Left ventricle myocardium inferior (tissue), 1 donor: ENCODE results near the gene CNTN4. TPM values are rescaled to one million over a fixed set of nuclear protein-coding genes. Genes with fewer than 3 reads are reported as not detected.

Source experiments
- DNase-seq: peaks from one replicate; pipeline ENCODE4 v3.0.0-alpha.2; 2020
- H3K27ac ChIP-seq: fragments of 200-600 bp; replicated peaks from 2 replicates; pipeline ENCODE4 v1.8.0; 2021
- H3K27me3 ChIP-seq: fragments of 200-600 bp; 2 replicates; pipeline ENCODE4 v1.8.0; 2021; ENCODE audit warnings: low read depth
- H3K36me3 ChIP-seq: fragments of 200-600 bp; 2 replicates; pipeline ENCODE4 v1.8.0; 2021
- H3K4me1 ChIP-seq: fragments of 200-600 bp; 2 replicates; pipeline ENCODE4 v1.8.0; 2021
- H3K4me3 ChIP-seq: fragments of 200-600 bp; 2 replicates; pipeline ENCODE4 v1.8.0; 2021; ENCODE audit warnings: mild to moderate bottlenecking, moderate library complexity
- H3K9me3 ChIP-seq: fragments of 200-600 bp; replicated peaks from 2 replicates; pipeline ENCODE4 v1.8.0; 2021
- CTCF ChIP-seq: fragments of 200-600 bp; IDR thresholded peaks from 2 replicates; pipeline ENCODE4 v1.8.0; 2021; ENCODE audit warnings: antibody characterized with exemption, mild to moderate bottlenecking, borderline replicate concordance
- intact Hi-C: fragments of 100-400 bp; cut with micrococcal nuclease; formaldehyde crosslinking; loops from one replicate; pipeline ENCODE4 v1.11.0; 2022
- total RNA-seq: library from RNA; stranded (reverse); fragmentation: NEBNext Ultra II Directional; extraction: Animal tissue kit (Norgen Biotek cat#: 25700); gene quantifications from one replicate; pipeline ENCODE4 v1.2.1, GENCODE V29; 2021
- donor health status: DM: no; HTN: yes; CAD: no; lungs with severe emphysema.

CNTN4 gene
- total RNA-seq, 1 donor from 2014 or later, result 1.2 TPM

GRCh38 chr3:2615080-2615479 lies 516.4 kb downstream of the CNTN4 start:
- no peak for DNase-seq
- H3K4me3 ChIP-seq, result no peak overlapping the region
- no peak for TF ChIP-seq CTCF
- H3K27me3 ChIP-seq, result no peaks in the 10 kb centered on the region
- H3K36me3 ChIP-seq, result no peaks in the 10 kb centered on the region
- H3K27ac ChIP-seq, result no peak overlapping the region
- peaks cover 8% of the 10 kb centered on the region for H3K9me3 ChIP-seq
- H3K4me1 ChIP-seq, result no peaks in the 10 kb centered on the region
- intact Hi-C loops, result no loop called here

- Histone ChIP-seq H3K27me3 (no peaks in the 10 kb centered on the region), H3K27ac (no peak overlapping the region), H3K4me1 (no peaks in the 10 kb centered on the region), H3K9me3 (no peaks in the 10 kb centered on the region), H3K4me3 (no peak overlapping the region), H3K36me3 (no peaks in the 10 kb centered on the region)
- no peak for TF ChIP-seq CTCF
- DNase-seq, result no peak
- intact Hi-C loops, result no loop called here
These were observed 524.8 kb downstream of the CNTN4 start for GRCh38 chr3:2623436-2623835.

GRCh38 chr3:2628117-2628516 lies 529.5 kb downstream of the CNTN4 start:
- no peak for TF ChIP-seq CTCF
- Histone ChIP-seq H3K4me1 (no peaks in the 10 kb centered on the region), H3K36me3 (no peaks in the 10 kb centered on the region), H3K4me3 (no peak overlapping the region), H3K9me3 (no peaks in the 10 kb centered on the region), H3K27me3 (no peaks in the 10 kb centered on the region), H3K27ac (no peak overlapping the region)
- intact Hi-C loops, result no loop called here
- no peak for DNase-seq

GRCh38 chr3:2635511-2635910 lies 536.8 kb downstream of the CNTN4 start:
- no peak for DNase-seq
- intact Hi-C loops, result no loop called here
- no peaks in the 10 kb centered on the region for H3K27me3 ChIP-seq
- no peak overlapping the region for H3K27ac ChIP-seq
- no peak overlapping the region for H3K4me3 ChIP-seq
- no peaks in the 10 kb centered on the region for H3K36me3 ChIP-seq
- H3K9me3 ChIP-seq, result peaks cover 8% of the 10 kb centered on the region
- no peaks in the 10 kb centered on the region for H3K4me1 ChIP-seq
- TF ChIP-seq CTCF, result no peak

- H3K9me3 ChIP-seq, result peaks cover 3% of the 10 kb centered on the region
- no peak overlapping the region for H3K4me3 ChIP-seq
- intact Hi-C loops, result no loop called here
- H3K27me3 ChIP-seq, result no peaks in the 10 kb centered on the region
- no peak for DNase-seq
- no peak overlapping the region for H3K27ac ChIP-seq
- no peaks in the 10 kb centered on the region for H3K36me3 ChIP-seq
- H3K4me1 ChIP-seq, result no peaks in the 10 kb centered on the region
- TF ChIP-seq CTCF, result no peak
These were observed 544.9 kb downstream of the CNTN4 start for GRCh38 chr3:2643606-2644005.

- no peak for DNase-seq
- H3K9me3 ChIP-seq, result peaks cover 17% of the 10 kb centered on the region
- no peak for TF ChIP-seq CTCF
- H3K4me3 ChIP-seq, result no peak overlapping the region
- intact Hi-C loops, result no loop called here
- no peaks in the 10 kb centered on the region for H3K27me3 ChIP-seq
- no peaks in the 10 kb centered on the region for H3K36me3 ChIP-seq
- no peak overlapping the region for H3K27ac ChIP-seq
- no peaks in the 10 kb centered on the region for H3K4me1 ChIP-seq
These were observed 546.3 kb downstream of the CNTN4 start for GRCh38 chr3:2645001-2645400.
